GM21447 (cell line): ENCODE results near the gene SSBP3.

Source experiments
- ATAC-seq: cut with Tn5 transposase; IDR thresholded peaks from one replicate; pipeline ENCODE4 v1.9.1; 2021; ENCODE audit not compliant: unreplicated experiment

Gene SSBP3

GRCh38 chr1:54312796-54313316, 93.3 kb downstream of the SSBP3 start:
- no peak for ATAC-seq

GRCh38 chr1:54311506-54311905, 94.7 kb downstream of the SSBP3 start:
- ATAC-seq: no peak

DNA sequence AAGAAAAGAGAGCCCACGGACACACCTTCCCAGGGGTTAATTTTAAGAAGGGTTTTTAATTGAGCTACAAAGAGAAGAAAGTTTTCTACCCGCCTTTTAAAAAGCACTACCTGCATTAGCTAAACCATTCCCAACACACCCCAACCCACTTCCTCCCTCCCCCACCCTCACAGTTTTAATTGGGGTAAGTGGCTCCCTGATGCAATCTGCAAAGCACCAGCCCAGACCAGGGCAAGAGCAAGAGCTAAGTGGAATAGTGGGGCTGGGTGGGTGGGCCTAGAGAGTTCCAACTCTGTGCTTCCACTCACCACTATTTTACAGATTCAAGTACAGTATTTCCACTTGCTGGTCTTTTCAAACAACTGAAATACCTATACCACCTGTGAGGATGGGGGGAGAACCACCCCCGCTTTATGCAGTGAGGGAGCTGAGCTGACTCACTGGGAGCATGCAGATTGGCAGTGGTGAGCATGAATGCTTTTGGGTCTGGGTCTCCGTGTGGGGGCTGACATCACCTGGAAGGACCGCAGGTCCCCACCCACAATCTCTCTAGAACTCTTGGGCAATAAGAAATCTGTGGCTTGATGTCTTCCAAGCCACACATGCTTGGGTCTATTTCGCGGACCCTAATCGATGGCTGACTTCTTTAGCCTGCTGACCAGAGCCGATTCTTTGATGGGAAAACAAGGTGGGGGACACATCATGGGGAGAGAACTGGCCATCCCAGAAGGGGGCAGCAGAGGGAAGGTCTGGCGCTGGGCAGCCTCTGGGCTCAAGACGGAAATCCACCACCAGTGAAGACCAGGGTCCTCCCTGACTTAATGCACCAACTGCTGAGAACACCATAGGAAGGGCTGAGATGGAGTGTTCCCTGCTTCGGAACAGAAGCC, 95.5 kb downstream of the SSBP3 start:
- no peak for ATAC-seq

DNA sequence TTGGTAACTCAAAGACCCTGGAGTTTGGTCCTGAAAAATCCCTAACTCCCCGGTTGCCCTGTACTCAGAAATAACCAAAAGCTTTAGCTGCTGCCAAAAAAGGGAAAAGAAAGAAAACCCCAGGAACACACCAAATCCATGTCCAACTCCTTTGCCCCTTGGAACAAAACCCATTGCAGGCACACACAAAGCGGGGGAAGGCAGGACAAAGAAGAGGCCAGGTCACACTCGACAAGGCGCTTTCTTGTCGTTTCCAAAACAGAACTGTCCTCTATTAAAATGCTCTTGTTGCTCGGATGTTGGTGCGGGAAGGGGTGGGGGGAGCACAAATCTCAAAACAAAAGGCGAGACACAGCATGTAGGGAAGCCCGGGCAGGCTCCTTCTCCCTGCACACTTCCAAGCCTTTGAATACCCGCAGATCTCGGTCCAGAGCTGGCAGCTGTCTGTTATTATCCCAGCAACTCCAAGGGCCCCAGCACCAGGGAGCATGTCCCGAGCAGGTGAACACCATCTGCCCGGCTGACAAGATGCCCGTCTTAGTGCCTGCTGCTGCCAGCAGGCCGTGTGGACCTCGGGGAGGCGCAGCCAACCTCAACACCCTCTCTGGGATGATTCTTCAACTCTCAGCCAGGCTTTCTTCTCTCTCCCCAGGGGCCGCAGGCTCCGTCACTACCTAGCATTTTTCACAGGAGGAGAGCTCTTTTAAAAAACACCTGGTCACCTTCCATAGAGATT, 96.4 kb downstream of the SSBP3 start:
- no peak for ATAC-seq

DNA sequence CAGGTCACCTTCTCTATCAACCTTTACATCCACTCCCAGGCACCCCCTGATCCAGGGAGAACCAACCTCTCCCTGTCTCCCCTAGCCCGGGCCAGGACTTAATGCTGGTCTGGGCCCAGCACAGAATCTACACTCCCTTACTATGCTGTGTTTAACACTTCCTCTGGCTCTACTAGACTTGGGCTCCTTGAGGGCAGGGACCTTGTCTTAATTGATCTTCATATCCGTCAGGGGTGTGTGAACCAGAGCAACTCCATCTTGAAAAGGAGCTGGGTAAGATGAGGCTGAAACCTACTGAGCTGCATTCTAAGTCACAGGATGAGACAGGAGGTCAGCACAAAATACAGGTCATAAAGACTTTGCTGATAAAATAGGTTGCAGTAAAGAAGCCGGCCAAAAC, 98.9 kb downstream of the SSBP3 start:
- no peak for ATAC-seq

DNA sequence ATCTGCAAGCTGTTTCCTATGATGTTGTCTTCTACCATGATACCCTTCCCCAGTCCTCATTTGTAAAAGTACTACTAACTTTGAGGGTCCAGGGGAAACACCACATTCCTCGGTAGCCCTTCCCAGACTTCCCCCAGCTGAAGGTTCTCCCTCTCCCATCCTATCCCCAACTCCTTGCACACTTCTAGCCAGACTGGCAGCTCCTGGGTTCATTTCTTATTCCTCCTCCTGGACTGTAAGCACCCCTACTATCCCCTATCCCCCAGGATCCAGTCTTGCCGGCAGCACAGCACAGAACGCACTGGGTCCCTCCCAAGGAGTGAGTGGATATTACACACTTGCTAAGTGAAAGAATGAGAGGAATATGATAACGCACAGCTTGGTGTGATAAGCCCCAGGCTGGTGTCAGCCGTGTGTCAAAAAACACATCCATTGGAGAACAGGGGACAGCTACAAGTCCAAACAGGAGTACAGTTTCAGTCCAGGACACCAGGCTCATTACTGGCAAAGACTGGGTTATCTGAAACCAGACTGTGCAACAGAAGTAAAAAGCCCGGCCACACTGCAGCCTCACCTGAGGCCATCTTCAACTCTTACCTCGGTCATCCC, 100.2 kb downstream of the SSBP3 start:
- no peak for ATAC-seq

GRCh38 chr1:54304518-54304917, 101.7 kb downstream of the SSBP3 start:
- no peak for ATAC-seq

- no peak for ATAC-seq
These were observed 103.0 kb downstream of the SSBP3 start for GRCh38 chr1:54302951-54303843.

- no peak for ATAC-seq
These were observed 103.6 kb downstream of the SSBP3 start for GRCh38 chr1:54302549-54302948.

DNA sequence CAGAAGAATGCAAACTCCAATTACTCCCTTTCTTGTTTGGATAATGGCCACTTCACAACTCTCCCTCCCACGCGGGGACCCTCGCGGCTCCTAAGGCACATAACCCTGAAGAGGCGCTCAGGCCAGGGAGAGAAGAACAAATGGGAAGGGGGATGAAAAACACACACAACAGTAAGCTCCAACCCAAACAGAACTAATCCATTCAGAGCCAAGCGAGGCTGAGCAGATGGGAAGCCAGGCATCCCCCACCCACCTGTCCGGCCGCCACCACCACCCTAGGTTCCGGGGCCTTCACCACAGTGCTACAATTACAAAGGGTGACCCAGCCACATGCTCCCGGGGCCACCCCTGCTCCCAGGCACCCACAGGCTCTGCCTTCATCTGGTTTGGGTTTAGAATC, 104.7 kb downstream of the SSBP3 start:
- no peak for ATAC-seq

DNA sequence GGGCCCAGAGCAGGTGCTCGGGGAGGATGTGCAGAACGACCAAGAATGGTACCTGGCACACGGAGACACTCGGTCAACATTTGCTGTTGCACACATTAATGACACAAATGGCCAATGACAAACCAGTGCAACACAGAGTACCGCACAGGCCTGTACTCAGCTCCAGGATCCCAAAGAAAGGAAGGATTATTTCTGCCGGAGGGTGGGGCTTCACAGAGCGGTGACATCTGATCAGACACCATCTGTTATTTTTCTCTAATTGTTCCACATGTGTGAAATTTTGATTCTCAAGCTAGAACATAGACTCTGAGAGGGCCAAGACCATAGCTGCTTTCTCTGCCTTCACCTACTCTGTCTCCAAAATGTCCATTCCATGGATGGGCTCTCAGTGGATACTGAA, 105.8 kb downstream of the SSBP3 start:
- ATAC-seq: no peak

GRCh38 chr1:54299037-54299436, 107.2 kb downstream of the SSBP3 start:
- ATAC-seq: no peak

DNA sequence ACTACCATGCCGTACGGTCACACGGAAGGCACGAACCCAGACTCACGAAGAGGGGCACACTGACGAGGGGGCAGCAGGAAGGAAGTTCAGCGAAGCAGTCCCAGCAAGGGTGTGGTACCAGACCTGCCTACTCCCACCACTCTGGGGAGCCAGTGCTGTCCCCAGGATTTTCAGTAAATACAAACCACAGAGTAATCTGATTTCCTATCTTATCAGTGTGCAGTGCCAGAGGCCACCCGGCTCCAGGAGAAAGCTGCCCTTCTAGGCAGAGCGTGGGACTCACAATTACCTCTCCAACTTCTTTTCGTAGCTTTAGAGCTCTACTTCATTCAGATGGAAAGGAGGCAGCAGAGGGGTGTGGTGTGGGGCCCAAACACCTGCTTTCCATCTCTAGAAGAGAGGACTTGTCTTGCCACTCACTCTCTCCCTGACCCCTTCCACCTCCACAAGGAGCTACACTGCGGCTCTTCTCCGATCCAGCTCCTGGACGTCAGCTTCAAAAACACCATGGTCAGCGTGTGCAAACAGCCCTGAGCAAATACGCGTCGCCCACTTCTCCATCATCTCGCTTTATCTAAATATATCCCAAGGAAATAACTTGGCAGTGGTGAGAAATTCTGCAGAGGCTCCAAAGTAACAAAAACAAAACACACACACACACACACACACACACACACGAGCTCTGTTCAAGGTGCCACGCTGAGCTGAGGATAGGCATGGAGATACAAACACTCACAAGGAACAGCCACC, 107.7 kb downstream of the SSBP3 start:
- no peak for ATAC-seq

- no peak for ATAC-seq
These were observed 108.5 kb downstream of the SSBP3 start for GRCh38 chr1:54297596-54298283.

DNA sequence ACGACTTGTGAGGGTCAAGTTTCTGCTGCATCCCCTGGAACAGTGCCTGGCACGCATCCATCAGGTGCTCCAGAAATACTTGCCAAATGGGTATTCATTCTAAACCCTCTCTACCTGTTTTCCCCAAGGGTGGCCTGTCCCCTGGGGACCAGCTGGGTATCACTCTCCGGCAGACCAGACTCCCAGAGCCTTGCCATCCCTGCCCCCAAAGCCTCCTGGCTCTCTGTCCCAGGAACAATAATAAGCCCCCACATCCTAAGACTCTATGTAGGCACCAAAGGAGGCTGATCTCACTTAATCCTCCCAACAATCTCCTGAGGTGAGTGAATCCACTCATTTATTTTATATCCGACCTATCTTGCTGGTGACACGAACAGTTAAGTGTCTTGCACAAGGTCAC, 109.5 kb downstream of the SSBP3 start:
- no peak for ATAC-seq

GRCh38 chr1:54294887-54295286, 111.3 kb downstream of the SSBP3 start:
- ATAC-seq: no peak

DNA sequence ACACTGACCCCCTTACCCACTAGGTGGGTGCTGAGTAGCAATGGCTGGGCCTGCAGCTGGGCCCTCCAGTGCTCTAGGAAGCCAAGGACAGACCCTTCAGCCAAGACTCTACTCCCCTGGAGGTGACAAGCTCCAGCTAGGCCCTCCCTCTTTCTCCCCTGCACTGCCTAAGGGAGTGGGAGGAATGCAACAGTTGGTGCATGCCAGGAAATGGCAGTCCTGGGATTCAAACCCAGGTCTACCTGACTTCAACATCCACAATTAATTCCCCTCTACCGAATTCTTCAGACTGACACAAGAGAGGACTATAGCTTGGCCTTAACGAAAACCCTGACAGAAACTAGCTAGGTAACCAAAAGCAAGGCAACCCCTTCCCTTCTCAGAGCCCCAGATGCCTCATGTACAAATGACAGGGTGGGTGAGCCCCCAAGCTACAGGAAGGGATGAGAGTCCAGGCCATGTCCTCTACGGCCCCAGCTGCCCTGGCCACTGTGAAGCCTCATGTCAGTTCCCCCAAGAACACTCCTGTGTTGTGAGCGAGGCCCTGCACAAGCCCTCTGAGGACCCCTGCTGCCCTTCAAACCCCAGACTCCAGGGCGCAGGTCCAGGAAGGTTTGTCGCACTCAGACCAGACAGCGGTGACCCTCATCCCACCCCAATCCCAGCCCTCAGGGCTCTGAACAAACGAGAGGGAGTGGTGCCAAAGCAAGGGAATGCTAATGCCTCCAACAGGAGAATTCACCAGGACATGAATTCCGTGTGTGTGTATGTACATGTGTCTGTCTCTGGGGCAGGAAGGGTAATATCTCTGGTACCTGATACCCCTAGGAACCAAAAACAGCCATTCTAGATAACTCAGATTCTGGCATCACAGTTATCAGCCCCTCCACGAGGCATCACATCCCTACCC, 113.9 kb downstream of the SSBP3 start:
- no peak for ATAC-seq

GRCh38 chr1:54291276-54292001, 114.8 kb downstream of the SSBP3 start:
- no peak for ATAC-seq
